Central memory CD8-positive, alpha-beta T cell (primary cell): ENCODE data around the gene DNMT3A.

Source experiments
- ATAC-seq: fragments of 150-1000 bp; cut with Tn5 transposase; replicated peaks from 2 replicates; pipeline ENCODE4 v1.10.0; 2022; ENCODE audit warnings: mild to moderate bottlenecking, moderate FRiP score, moderate number of reproducible peaks; ENCODE audit not compliant: poor library complexity, severe bottlenecking; ENCODE audit errors: extremely low read depth
- DNase-seq, 2 donors: peaks; one replicate each; pipeline ENCODE4 v3.0.0; 2021; ENCODE audit warnings: low spot score in 2 of 2
- H3K27ac Mint-ChIP-seq: one replicate; pipeline ENCODE4 v1.8.0; 2022; ENCODE audit warnings: low read depth, mild to moderate bottlenecking, moderate library complexity, mixed read lengths
- H3K27me3 Mint-ChIP-seq: one replicate; pipeline ENCODE4 v1.8.0; 2022; ENCODE audit warnings: mixed read lengths
- H3K36me3 Mint-ChIP-seq: one replicate; pipeline ENCODE4 v1.8.0; 2022; ENCODE audit warnings: mild to moderate bottlenecking, moderate library complexity, mixed read lengths; ENCODE audit not compliant: insufficient read depth
- H3K4me1 Mint-ChIP-seq: one replicate; pipeline ENCODE4 v1.8.0; 2022; ENCODE audit warnings: mixed read lengths
- H3K4me3 Mint-ChIP-seq: one replicate; pipeline ENCODE4 v1.8.0; 2022; ENCODE audit warnings: mild to moderate bottlenecking, moderate library complexity, mixed read lengths
- H3K9me3 Mint-ChIP-seq: one replicate; pipeline ENCODE4 v1.8.0; 2022; ENCODE audit warnings: mixed read lengths

The DNMT3A gene

DNA sequence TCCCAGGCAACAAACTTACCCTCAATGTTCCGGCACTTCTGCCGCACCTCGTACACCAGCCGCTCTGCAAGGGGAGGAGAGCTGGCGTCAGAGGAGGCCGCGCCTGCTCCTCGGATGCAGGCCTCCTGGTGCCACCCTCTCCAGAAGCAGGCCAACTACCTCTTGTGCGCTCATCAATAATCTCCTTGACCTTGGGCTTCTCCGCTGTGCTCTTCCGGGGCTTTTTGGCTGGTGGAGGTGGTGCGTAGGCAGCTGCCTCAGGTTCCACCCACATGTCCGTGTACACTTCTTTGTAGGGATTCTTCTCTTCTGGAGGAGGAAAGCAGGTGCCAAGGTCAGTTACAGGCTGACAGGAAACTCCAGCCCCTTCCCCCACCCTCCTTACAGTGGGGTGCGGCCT is 95.7 kb downstream of the DNMT3A start:
- Mint-ChIP-seq H3K27me3 (no peaks in the 10 kb centered on the region), H3K4me3 (no peak overlapping the region), H3K27ac (no peak overlapping the region), H3K36me3 (peaks cover 25% of the 10 kb centered on the region), H3K9me3 (no peaks in the 10 kb centered on the region), H3K4me1 (peaks cover 9% of the 10 kb centered on the region)
- ATAC-seq = no peak
- DNase-seq = no peak

DNA sequence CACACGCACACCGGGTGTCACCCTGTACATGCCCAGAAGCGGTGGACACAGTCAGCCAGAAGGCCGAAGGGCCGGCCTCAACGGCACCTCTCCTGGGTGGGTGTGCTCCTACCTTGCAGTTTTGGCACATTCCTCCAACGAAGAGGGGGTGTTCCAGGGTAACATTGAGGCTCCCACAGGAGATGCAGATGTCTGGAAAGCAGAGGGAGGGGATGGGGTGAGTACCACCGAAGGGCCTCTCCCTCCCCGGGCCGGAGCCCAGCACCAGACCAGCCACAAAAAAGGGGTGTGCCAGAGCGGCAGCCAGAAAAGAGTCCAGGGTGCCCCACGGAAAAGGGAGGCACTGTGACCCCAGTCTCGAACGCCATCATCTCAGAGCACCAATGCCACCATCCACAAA is 96.6 kb downstream of the DNMT3A start:
- Mint-ChIP-seq H3K27ac (no peak overlapping the region), H3K4me1 (peaks cover under 1% of the 10 kb centered on the region), H3K36me3 (peaks cover 27% of the 10 kb centered on the region), H3K27me3 (no peaks in the 10 kb centered on the region), H3K9me3 (no peaks in the 10 kb centered on the region), H3K4me3 (no peak overlapping the region)
- DNase-seq = no peak
- no peak for ATAC-seq

- peaks cover 24% of the 10 kb centered on the region for H3K36me3 Mint-ChIP-seq
- H3K27ac Mint-ChIP-seq = no peak overlapping the region
- H3K4me3 Mint-ChIP-seq = no peak overlapping the region
- H3K4me1 Mint-ChIP-seq = no peaks in the 10 kb centered on the region
- no peaks in the 10 kb centered on the region for H3K27me3 Mint-ChIP-seq
- ATAC-seq (no peak), DNase-seq (no peak)
- no peaks in the 10 kb centered on the region for H3K9me3 Mint-ChIP-seq
These were observed 97.7 kb downstream of the DNMT3A start for GRCh38 chr2:25243995-25244394.

GRCh38 chr2:25241452-25241851 is 100.3 kb downstream of the DNMT3A start:
- H3K27ac Mint-ChIP-seq = no peak overlapping the region
- H3K36me3 Mint-ChIP-seq = peaks cover 33% of the 10 kb centered on the region
- no peak overlapping the region for H3K4me3 Mint-ChIP-seq
- H3K27me3 Mint-ChIP-seq = no peaks in the 10 kb centered on the region
- ATAC-seq (no peak), DNase-seq (no peak)
- no peaks in the 10 kb centered on the region for H3K4me1 Mint-ChIP-seq
- no peaks in the 10 kb centered on the region for H3K9me3 Mint-ChIP-seq

DNA sequence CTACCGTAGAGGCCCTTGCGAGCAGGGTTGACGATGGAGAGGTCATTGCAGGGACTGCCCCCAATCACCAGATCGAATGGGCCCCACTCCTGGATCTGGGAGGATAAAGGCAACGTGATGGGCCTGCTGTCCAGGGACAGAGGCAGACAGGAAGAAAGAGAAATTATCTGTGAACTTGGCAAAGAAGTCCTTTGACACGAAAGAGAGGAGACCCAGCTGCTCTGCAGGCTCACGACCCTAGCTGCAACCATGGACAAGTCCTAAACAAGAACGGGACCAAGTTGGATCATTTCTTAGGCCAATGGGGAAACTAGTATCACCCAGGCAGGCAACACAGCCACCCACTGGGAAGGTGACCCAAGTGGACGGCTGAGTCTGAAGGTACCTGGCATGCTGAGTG is 101.1 kb downstream of the DNMT3A start:
- Mint-ChIP-seq H3K36me3 (peaks cover 32% of the 10 kb centered on the region), H3K27me3 (no peaks in the 10 kb centered on the region)

DNA sequence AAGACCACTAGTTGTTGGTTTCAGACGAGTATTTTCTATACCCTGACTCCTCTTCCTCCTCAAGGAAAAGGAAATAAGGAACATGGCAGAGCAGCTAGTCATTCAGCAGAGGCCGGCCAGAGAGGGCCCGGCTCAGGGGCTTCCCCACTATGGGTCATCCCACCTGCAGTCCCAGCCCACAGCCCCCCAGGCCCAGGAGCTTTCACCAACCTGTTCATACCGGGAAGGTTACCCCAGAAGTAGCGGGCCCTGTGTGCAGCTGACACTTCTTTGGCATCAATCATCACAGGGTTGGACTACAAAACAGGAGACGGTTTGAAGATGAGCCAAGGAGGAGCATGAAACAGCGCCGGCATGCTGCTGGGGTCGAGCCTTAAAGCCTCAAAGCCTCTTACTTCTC is 102.8 kb downstream of the DNMT3A start:
- H3K27ac Mint-ChIP-seq = no peak overlapping the region
- H3K4me3 Mint-ChIP-seq = no peak overlapping the region
- peaks cover 37% of the 10 kb centered on the region for H3K36me3 Mint-ChIP-seq
- no peaks in the 10 kb centered on the region for H3K9me3 Mint-ChIP-seq
- no peaks in the 10 kb centered on the region for H3K27me3 Mint-ChIP-seq
- ATAC-seq (no peak), DNase-seq (no peak)
- H3K4me1 Mint-ChIP-seq = no peaks in the 10 kb centered on the region

More for the DNA sequence above, 101.1 kb downstream of the DNMT3A start:
- Mint-ChIP-seq H3K4me3 (no peak overlapping the region), H3K9me3 (no peaks in the 10 kb centered on the region), H3K4me1 (no peaks in the 10 kb centered on the region), H3K27ac (no peak overlapping the region)
- DNase-seq (no peak), ATAC-seq (no peak)

- ATAC-seq (no peak), DNase-seq (no peak)
- H3K36me3 Mint-ChIP-seq = peaks cover 36% of the 10 kb centered on the region
- no peaks in the 10 kb centered on the region for H3K27me3 Mint-ChIP-seq
- H3K4me3 Mint-ChIP-seq = no peak overlapping the region
- H3K27ac Mint-ChIP-seq = no peak overlapping the region
- no peaks in the 10 kb centered on the region for H3K4me1 Mint-ChIP-seq
- no peaks in the 10 kb centered on the region for H3K9me3 Mint-ChIP-seq
These were observed 104.0 kb downstream of the DNMT3A start for GRCh38 chr2:25237764-25238163.

GRCh38 chr2:25236736-25237135 is 105.0 kb downstream of the DNMT3A start:
- H3K4me1 Mint-ChIP-seq = no peaks in the 10 kb centered on the region
- no peak for DNase-seq
- H3K27me3 Mint-ChIP-seq = no peaks in the 10 kb centered on the region
- peaks cover 39% of the 10 kb centered on the region for H3K36me3 Mint-ChIP-seq
- H3K27ac Mint-ChIP-seq = no peak overlapping the region
- no peak overlapping the region for H3K4me3 Mint-ChIP-seq
- H3K9me3 Mint-ChIP-seq = no peaks in the 10 kb centered on the region
- no peak for ATAC-seq

DNA sequence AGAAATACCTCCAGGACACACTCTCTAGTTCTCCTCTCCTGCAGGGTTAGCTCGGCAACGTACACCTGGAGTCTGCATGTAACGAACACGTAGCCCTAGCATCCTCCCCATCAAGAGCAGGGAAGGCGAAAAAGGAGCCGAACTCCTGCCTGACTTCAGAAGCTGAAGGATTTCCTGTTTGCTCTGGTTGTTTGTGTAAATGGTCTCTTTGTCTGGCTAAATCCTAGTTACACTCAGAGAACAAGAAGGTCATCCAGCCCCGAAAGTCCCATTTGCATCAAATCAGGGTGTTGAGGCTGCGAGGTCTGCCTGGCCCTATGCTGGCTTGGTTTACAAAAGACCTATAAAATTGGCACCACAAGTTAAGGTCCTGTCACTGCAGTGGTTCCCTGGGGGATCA is 107.0 kb downstream of the DNMT3A start:
- H3K27ac Mint-ChIP-seq = no peak overlapping the region
- H3K4me1 Mint-ChIP-seq = no peaks in the 10 kb centered on the region
- no peak for ATAC-seq
- no peak overlapping the region for H3K4me3 Mint-ChIP-seq
- no peak for DNase-seq
- H3K9me3 Mint-ChIP-seq = no peaks in the 10 kb centered on the region
- H3K27me3 Mint-ChIP-seq = no peaks in the 10 kb centered on the region
- peaks cover 36% of the 10 kb centered on the region for H3K36me3 Mint-ChIP-seq

DNA sequence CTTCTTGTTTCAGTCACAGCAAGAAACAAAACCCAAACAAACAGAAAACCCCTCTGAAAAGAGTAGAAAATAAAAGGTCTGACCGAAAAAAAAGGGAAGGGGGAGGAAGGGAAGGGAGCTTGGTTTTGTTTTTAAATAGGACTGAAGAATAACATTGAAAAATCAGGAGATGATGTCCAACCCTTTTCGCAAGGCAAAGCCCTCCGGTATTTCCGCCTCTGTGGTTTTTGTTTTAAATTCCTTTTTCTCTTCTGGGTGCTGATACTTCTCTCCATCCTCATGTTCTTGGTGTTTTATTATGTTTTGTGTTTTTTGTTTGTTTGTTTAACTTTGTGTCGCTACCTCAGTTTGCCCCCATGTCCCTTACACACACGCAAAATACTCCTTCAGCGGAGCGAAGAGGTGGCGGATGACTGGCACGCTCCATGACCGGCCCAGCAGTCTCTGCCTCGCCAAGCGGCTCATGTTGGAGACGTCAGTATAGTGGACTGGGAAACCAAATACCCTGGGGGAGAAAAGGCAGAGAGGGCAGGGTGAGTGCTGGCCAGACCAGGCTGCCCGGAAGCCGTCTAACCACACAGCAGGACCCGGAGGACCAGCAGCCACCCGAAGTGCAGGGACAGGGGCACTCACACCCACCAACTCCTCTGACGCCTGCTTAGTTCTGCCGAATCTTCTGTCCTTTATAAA is 107.7 kb downstream of the DNMT3A start:
- H3K9me3 Mint-ChIP-seq = no peaks in the 10 kb centered on the region
- no peak for ATAC-seq
- H3K27ac Mint-ChIP-seq = no peak overlapping the region

DNA sequence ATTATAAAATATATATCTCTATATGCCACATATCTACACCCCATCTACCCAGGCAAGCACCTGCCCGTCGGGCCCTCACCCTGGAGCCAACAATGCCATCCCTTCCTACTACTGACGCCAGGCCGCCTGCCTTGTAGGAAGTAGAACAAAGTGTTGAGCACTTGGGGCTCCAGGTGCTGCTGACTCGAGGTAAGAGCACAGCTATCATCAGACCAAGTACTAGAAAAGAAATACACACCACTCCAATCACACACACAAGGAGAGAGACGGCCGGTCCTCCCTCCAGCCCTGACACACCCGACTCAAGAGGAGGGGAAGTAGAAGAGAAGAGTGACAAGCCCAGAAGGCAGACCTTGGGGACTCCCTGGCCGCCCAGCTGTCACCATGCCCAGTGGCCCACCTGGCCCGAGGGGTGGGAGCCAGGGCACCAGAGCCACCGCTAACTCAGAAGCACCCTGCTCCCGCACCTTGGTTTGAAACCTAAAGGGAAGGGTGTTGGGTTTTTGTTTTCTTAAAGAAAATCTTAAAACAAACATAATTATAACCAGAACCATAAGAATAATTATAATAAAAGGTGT is 109.4 kb downstream of the DNMT3A start:
- H3K4me3 Mint-ChIP-seq = no peak overlapping the region
- H3K27me3 Mint-ChIP-seq = no peaks in the 10 kb centered on the region
- ATAC-seq (no peak), DNase-seq (no peak)
- H3K9me3 Mint-ChIP-seq = no peaks in the 10 kb centered on the region
- no peak overlapping the region for H3K27ac Mint-ChIP-seq
- no peaks in the 10 kb centered on the region for H3K4me1 Mint-ChIP-seq
- H3K36me3 Mint-ChIP-seq = peaks cover 29% of the 10 kb centered on the region

More for the DNA sequence above, 107.7 kb downstream of the DNMT3A start:
- no peaks in the 10 kb centered on the region for H3K4me1 Mint-ChIP-seq
- no peaks in the 10 kb centered on the region for H3K27me3 Mint-ChIP-seq
- H3K36me3 Mint-ChIP-seq = peaks cover 36% of the 10 kb centered on the region
- DNase-seq = no peak
- no peak overlapping the region for H3K4me3 Mint-ChIP-seq

DNA sequence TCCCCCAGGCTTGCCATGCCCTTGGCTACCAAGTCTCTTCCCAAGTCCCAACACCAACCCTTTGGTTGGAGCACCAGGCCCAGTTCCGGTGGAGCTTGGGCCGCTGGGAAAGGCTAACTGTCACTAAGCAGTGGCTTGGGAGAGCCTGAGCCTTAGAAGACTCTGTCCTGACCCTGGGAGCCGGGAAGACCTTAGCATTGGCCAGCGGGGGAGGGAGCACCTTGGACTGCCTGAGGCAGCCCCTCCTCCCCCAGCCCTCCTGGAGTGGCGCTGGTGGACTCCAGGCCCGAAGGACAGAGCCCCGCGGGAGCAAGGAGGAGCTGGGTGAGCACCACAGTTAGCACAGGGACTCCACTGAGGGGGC is 110.8 kb downstream of the DNMT3A start:
- Mint-ChIP-seq H3K27ac (no peak overlapping the region), H3K9me3 (no peaks in the 10 kb centered on the region), H3K4me3 (no peak overlapping the region), H3K36me3 (peaks cover 26% of the 10 kb centered on the region), H3K4me1 (no peaks in the 10 kb centered on the region), H3K27me3 (no peaks in the 10 kb centered on the region)
- DNase-seq (no peak), ATAC-seq (no peak)

DNA sequence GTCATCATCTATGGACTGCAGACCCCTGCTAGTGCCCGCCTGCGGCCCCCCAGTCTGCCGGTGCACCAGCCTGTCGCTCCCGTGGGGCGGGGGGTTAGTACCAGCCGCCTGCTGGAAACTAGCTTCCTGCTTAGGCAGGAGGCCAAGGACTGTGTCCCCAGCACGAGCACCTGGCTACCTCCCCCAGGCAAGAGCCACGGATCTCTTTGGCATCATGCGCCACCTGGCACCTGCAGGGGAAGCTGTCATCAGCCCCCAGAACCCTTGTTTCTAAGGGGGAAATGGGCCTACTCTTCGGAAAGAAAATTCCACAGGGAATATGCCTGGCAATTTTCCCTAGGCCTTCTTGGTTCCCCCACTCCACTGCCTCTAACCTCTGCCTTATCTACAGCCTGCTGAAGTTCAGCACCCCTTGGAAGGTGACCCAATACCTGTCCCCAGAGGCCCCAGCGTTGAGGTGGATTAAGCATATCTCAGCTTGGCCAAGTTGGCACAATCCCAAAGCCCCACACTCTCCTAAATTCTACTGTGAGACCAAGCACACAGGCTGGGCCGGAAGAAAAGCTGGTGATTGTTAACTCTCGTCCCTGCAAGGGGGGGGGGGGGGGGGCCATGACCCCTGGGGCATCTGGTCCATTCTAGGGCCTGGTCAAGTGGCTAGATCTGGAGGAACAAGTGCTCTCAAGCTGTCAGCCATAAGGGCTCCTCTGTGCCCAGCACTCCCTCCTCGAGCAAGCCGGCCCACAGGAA is 111.4 kb downstream of the DNMT3A start:
- ATAC-seq = no peak
- no peak for DNase-seq
- H3K36me3 Mint-ChIP-seq = peaks cover 21% of the 10 kb centered on the region
- H3K27me3 Mint-ChIP-seq = no peaks in the 10 kb centered on the region
- no peaks in the 10 kb centered on the region for H3K9me3 Mint-ChIP-seq
- no peaks in the 10 kb centered on the region for H3K4me1 Mint-ChIP-seq
- no peak overlapping the region for H3K27ac Mint-ChIP-seq
- H3K4me3 Mint-ChIP-seq = no peak overlapping the region
